Measurements from ENCODE around the gene ATG9A. TPM values are rescaled to one million over a fixed set of nuclear protein-coding genes. Genes with fewer than 3 reads are reported as not detected.

The ATG9A gene
- total RNA-seq, 6 experiments from 2014 or later, result 28.3 to 39.6 (median 33.2) TPM

GRCh38 chr2:219274361-219274921 lies 45.0 kb upstream of the ATG9A start:
- intact Hi-C loops (cut with DNase I), result no loop called here
- Histone ChIP-seq H3K9me3 (no peaks in the 10 kb centered on the region), H3K36me3 (no peaks in the 10 kb centered on the region), H3K4me1 (peaks cover 0 to 21% (median 4%) of the 10 kb centered on the region in 4 donors), H3K4me3 (no peak overlapping the region), H3K27me3 (no peaks in the 10 kb centered on the region), H3K27ac (no peak overlapping the region)
- TF ChIP-seq POLR2A (IDR thresholded peaks at IDR 0.05), result no peak
- TF ChIP-seq CTCF (IDR thresholded peaks at IDR 0.05), result no peak
- ATAC-seq (no peak), DNase-seq (no peak)
- WGBS (ENCODE audit: insufficient coverage, low coverage, low lambda C conversion rate, missing lambda C conversion rate), result 33% methylated on average over 1 of the region's 6 CpGs

- Histone ChIP-seq H3K4me3 (no peak overlapping the region), H3K27ac (no peak overlapping the region), H3K36me3 (no peaks in the 10 kb centered on the region), H3K27me3 (no peaks in the 10 kb centered on the region), H3K9me3 (no peaks in the 10 kb centered on the region), H3K4me1 (peaks cover 0 to 26% (median 7%) of the 10 kb centered on the region in 4 donors)
- intact Hi-C loops (cut with DNase I), result no loop called here
- no peak for DNase-seq
- WGBS (ENCODE audit: insufficient coverage, low coverage, low lambda C conversion rate, missing lambda C conversion rate), result 29% methylated on average over 1 of the region's 3 CpGs
- ATAC-seq, result no peak
- TF ChIP-seq POLR2A (IDR thresholded peaks at IDR 0.05) (no peak), CTCF (IDR thresholded peaks at IDR 0.05) (no peak)
Observed at GRCh38 chr2:219273937-219274336, 44.5 kb upstream of the ATG9A start.

- ATAC-seq (peak in 1 of 4 donors; percentile 38), DNase-seq (no peak)
- intact Hi-C loops (cut with DNase I), result no loop called here
- Histone ChIP-seq H3K27ac (no peak overlapping the region), H3K27me3 (no peaks in the 10 kb centered on the region), H3K4me1 (peaks cover 0 to 18% (median 8%) of the 10 kb centered on the region in 4 donors), H3K4me3 (no peak overlapping the region), H3K36me3 (no peaks in the 10 kb centered on the region), H3K9me3 (no peaks in the 10 kb centered on the region)
- TF ChIP-seq POLR2A (IDR thresholded peaks at IDR 0.05) (no peak), CTCF (IDR thresholded peaks at IDR 0.05) (no peak)
- WGBS (ENCODE audit: insufficient coverage, low coverage, low lambda C conversion rate, missing lambda C conversion rate), result 72% methylated on average over 2 of the region's 2 CpGs
Observed at GRCh38 chr2:219272995-219273394, 43.6 kb upstream of the ATG9A start.

GRCh38 chr2:219272356-219272755 lies 42.9 kb upstream of the ATG9A start:
- Histone ChIP-seq H3K4me3 (no peak overlapping the region), H3K27ac (no peak overlapping the region), H3K4me1 (peaks cover 0 to 16% (median 7%) of the 10 kb centered on the region in 4 donors), H3K27me3 (no peaks in the 10 kb centered on the region), H3K36me3 (no peaks in the 10 kb centered on the region), H3K9me3 (no peaks in the 10 kb centered on the region)
- WGBS (ENCODE audit: insufficient coverage, low coverage, low lambda C conversion rate, missing lambda C conversion rate), result no CpG with 5 or more reads among the region's 4 CpGs
- TF ChIP-seq CTCF (IDR thresholded peaks at IDR 0.05), result no peak
- no peak for TF ChIP-seq POLR2A (IDR thresholded peaks at IDR 0.05)
- DNase-seq, result peak in 1 of 3 donors; percentile 6
- no peak for ATAC-seq
- intact Hi-C loops (cut with DNase I), result no loop called here
